Activated effector memory CD4-positive, alpha-beta T cell treated with anti-CD3 and anti-CD28 coated beads, Interleukin-2, amount 50 U/mL, for 16 hours (primary cell): Measurements from ENCODE around the gene SNX32.

ENCODE experiments used
- DNase-seq: peaks from one replicate; pipeline ENCODE4 v3.0.0-alpha.2; 2020

Gene SNX32

GRCh38 chr11:65797711-65798110 lies 36.1 kb upstream of the SNX32 start:
- no peak for DNase-seq

GRCh38 chr11:65798882-65799281 lies 34.9 kb upstream of the SNX32 start:
- DNase-seq: no peak

- DNase-seq: no peak
Observed at GRCh38 chr11:65801153-65801987, 32.4 kb upstream of the SNX32 start.

GRCh38 chr11:65802841-65803240 lies 30.9 kb upstream of the SNX32 start:
- DNase-seq: no peak

- DNase-seq: no peak
Observed at GRCh38 chr11:65803797-65804492, 29.8 kb upstream of the SNX32 start.

- DNase-seq: no peak
Observed at GRCh38 chr11:65806979-65807378, 26.8 kb upstream of the SNX32 start.

GRCh38 chr11:65808744-65809341 lies 24.9 kb upstream of the SNX32 start:
- DNase-seq: no peak

GRCh38 chr11:65809496-65809895 lies 24.3 kb upstream of the SNX32 start:
- DNase-seq: no peak

- no peak for DNase-seq
Observed at GRCh38 chr11:65810046-65810868, 23.5 kb upstream of the SNX32 start.

- no peak for DNase-seq
Observed at GRCh38 chr11:65811764-65812475, 21.8 kb upstream of the SNX32 start.

- no peak for DNase-seq
Observed at GRCh38 chr11:65814131-65814985, 19.4 kb upstream of the SNX32 start.

- DNase-seq: no peak
Observed at GRCh38 chr11:65814986-65815565, 18.7 kb upstream of the SNX32 start.

GRCh38 chr11:65816696-65817095 lies 17.1 kb upstream of the SNX32 start:
- DNase-seq: no peak

- no peak for DNase-seq
Observed at GRCh38 chr11:65817312-65817834, 16.4 kb upstream of the SNX32 start.

- DNase-seq: peak; percentile 98
Observed at GRCh38 chr11:65817835-65818680, 15.7 kb upstream of the SNX32 start.

- no peak for DNase-seq
Observed at GRCh38 chr11:65821107-65821506, 12.7 kb upstream of the SNX32 start.

- no peak for DNase-seq
Observed at GRCh38 chr11:65822776-65823528, 10.8 kb upstream of the SNX32 start.

- DNase-seq: no peak
Observed at GRCh38 chr11:65826984-65827735, 6.6 kb upstream of the SNX32 start.
